ENCODE results near the gene PERM1.
A peak's percentile ranks its signal among the peaks of the same experiment; 100 is the strongest.
"Not testable (repeated sequence)": the region's sequence is repeated elsewhere in the genome, so short reads cannot be mapped to it uniquely, and the experiment has no call there.

The PERM1 gene

GRCh38 chr1:964691-965525 lies 17.0 kb downstream of the PERM1 start:
- no peak for DNase-seq

DNA sequence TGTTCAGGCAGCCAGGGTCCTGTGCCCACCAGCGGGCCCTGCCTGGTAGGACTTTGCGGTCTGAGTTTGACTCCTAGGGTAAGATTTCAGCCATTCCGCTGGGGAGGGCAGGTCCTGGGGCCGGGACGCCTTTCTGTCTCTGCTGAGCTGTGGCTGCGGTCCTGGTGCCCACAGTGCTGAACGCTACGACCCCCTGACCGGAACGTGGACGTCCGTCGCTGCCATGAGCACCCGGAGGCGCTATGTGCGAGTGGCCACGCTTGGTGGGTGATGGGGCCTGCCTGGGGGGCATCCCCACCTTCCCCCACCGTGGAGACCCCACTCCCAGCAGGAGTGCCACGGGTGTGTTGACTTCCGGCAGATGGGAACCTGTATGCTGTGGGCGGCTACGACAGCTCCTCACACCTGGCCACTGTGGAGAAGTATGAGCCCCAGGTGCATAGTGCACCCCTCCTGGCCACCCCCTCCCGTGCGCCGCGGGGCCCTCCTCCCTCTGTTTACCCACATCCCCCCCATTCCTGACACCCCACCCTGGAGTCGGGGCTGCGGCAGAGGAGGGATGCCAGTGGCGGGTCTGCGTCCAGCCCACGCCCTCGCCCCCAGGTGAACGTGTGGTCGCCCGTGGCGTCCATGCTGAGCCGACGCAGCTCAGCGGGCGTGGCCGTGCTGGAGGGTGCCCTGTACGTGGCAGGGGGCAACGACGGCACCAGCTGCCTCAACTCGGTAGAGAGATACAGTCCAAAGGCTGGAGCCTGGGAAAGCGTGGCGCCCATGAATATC lies 18.0 kb downstream of the PERM1 start:
- no peak for DNase-seq

DNA sequence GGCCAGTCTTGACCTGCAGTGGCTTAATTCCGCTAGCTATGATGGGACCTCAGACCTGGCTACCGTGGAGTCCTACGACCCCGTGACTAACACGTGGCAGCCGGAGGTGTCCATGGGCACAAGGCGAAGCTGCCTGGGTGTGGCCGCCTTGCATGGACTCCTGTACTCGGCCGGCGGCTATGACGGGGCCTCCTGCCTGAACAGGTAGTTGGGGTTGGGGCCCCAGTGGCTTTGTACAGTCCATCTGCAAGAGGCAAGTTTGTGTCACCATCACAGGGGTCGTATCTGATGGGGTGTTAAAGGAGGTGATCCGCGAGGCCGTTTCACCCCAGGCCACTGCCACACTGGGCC lies 18.6 kb downstream of the PERM1 start:
- DNase-seq = no peak

DNA sequence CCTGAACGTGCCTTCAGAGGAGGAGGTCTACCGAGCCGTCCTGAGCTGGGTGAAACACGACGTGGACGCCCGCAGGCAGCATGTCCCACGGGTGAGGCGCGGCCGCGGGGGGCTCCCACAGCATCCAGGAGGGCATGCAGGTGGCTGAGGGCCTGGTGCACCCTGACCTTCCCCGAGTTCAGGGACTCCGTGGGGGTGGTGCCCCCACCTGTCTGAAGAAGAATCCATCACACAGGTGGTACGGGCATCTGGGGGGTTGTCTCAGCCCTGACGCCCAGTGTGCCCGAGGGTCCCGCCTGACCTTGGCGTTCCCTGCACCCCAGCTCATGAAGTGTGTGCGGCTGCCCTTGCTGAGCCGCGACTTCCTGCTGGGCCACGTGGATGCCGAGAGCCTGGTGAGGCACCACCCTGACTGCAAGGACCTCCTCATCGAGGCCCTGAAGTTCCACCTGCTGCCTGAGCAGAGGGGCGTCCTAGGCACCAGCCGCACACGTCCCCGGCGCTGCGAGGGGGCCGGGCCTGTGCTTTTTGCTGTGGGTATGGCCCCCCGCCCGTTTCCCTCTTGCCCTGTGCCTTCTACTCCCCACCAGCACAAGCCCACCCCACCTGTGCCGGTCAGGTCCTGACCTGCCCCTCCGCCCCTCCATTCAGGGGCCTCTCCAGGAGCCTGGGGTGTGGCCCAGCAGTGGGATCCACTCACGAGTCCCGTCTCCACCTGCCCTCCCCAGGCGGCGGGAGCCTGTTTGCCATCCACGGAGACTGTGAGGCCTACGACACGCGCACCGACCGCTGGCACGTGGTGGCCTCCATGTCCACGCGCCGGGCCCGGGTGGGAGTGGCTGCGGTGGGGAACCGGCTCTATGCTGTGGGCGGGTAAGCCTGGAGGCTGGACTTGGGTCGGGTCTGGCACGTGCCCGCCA lies 19.3 kb downstream of the PERM1 start:
- no peak for DNase-seq

- DNase-seq = no peak
These were observed 20.7 kb downstream of the PERM1 start for GRCh38 chr1:961132-961669.

GRCh38 chr1:960363-961131 lies 21.3 kb downstream of the PERM1 start, which contains the start of gene KLHL17:
Gene KLHL17 (plus strand): TSS chr1:960584. CDS start chr1:960694, 110 bp downstream.
- peak in 1 of 2 experiments; percentile 59 for DNase-seq

GRCh38 chr1:959731-960362 lies 22.0 kb downstream of the PERM1 start:
- no peak for DNase-seq

DNA sequence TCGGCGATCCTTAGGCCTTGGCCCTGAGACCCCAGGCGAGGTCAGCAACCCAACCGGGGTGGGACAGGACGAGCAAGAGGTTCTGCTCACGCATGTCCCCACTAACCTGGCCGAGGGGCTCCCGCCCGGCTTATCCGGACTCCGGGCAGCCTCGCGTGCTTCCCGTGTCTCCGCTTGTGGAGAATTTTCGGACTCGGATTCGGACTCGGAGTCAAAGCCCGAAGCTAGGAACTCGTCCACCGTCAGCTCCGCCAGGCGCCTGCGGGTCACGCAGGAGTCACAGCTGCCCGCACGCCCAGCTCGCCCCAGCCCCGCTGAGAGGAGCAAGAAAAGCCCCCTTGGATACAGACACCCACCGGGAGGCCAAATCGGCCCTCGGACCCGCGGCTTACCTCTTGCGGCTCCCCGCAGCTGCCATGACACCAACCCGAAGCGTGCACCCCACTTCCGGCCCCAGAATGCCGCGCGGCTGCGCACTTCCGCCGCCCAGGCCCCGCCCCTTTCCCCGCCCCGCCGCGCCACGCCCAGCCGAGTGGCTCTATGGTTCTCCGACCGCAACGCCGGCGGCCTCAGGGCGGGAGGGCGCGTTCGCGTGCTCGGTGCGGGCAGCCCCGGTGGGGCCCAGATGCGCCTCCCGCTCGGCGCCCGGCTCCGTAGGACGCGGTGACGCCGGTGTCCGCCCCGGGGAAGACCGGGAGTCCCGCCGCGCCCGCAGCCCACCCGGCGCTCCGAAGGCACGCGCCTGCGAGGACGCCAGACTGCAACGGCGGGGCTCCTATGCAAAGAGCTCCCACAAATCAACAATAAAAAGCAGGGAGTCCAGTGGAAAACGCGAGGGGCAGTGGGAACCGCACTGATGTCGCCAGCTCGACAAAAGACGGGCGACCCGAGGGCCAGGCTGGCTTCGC lies 22.8 kb downstream of the PERM1 start, which contains the start of gene NOC2L:
Gene NOC2L (minus strand): TSS at position 434 of the 908 bp plus-strand sequence. CDS start 16 bp downstream, at position 418.
- DNase-seq = peak; percentile 46 to 71

DNA sequence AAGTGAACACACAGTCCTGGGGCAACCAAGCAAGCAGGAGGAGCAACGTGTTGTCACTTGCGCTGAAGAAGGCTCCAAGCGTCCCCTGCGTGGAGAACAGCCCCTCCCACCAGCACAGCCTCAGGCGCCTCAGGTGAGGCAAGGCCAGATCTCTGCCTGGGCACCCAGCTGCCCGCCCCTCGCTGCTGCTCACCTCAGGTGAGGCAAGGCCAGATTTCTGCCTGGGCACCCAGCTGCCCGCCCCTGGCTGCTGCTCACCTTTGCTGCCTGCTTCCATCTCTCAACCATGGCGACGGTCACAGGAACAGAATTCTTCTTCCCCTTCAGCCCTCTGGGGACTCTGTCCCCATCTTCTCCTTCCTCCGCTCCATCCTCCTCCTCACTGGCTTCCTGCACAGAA lies 25.3 kb downstream of the PERM1 start:
- DNase-seq = no peak

GRCh38 chr1:955474-955873 lies 26.4 kb downstream of the PERM1 start:
- no peak for DNase-seq

GRCh38 chr1:954927-955326 lies 27.0 kb downstream of the PERM1 start:
- no peak for DNase-seq

DNA sequence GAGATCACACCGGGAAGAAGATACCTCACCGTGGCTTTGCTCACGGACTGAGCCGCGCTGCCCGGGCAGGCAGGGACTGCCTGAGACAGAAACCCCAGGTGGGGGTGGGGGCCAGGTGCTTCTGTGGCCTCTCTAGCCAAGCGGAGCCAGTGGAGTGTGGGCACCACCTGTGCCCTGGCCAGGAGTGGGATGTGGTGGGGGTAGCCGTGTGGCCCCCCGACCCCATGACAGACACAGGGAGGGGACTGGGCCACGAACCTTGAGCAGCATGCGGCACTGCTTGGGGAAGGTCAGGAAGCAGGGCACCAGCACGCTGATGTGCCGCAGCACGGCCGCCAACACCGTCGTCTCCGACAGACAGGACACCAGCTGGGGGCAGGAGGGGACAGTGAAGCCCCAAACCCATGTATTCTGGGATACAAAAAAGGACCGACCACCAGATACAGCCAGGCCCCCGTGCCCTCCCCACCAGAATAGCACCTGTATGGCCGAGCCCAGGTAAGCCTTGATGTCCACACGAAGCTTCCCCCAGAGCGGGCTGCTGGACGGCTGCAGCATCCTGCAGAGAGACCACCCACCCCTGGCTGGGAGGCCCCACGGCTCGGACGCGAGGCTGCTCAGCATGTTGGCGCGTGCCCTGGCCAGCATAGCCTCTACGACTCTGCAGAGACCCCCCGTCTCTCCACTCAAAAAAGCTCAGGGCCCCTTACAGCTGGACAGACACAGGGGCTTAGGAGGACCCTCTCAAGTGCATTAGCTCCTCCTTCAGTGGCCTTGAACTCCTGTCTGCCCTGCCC lies 28.2 kb downstream of the PERM1 start:
- DNase-seq = no peak

GRCh38 chr1:952603-953002 lies 29.3 kb downstream of the PERM1 start:
- DNase-seq = no peak

GRCh38 chr1:952201-952600 lies 29.7 kb downstream of the PERM1 start:
- no peak for DNase-seq

- DNase-seq = no peak
These were observed 30.5 kb downstream of the PERM1 start for GRCh38 chr1:951364-951763.

DNA sequence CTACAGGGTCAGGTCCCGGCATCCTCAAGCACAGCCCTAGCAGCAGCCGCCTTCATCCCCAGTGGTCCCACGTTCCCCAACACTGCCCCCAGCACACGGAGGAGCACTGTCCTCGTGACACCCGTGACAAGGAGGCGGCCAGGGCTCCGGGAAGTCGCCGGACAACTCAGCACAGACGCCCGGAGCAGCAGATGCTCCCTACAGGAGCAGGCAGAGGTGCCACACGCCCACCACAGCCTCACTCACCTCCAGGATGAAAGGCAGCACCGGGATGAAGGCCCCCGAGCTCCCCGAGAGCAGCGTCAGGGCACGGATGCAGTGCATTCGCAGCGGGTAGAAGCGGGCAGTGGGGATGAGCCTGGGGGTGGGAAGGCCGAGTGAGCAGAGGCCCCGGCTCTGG lies 31.0 kb downstream of the PERM1 start:
- DNase-seq = no peak

DNA sequence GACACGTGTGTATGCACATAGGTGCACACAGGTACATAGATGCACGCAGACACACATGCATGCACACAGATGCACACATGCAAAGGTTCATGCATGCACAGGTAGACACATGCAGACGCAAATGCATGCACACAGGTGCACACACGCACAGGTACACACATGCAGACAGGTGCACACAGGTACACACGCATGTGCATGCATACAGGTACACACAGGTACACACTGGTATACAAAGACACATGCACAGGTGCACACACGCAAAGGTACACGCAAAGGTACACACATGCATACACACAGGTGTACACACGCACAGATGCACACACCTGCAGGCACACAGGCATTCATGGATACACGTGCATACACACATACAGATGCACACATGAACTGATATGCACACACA lies 31.6 kb downstream of the PERM1 start:
- DNase-seq = no peak

DNA sequence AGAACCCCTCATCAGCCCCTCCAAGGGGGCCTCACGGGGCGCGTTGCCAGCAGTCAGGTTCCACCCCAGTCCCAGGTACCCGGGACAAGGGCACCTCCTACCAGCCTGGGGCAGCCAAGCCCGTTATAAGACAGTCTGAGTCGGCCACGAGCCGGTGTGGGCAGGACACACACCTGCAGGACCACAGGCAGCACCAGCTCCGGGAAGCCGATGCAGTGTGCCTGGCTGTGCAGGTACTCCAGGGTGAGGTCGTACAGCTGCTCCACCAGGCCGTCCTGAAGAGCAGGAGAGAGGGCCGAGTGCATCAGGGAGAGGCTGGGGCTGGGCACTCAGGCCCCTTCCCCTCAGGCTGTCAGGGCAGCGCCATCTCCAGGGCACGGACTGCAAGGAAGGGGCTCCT lies 33.9 kb downstream of the PERM1 start:
- DNase-seq = no peak

GRCh38 chr1:946811-947210 lies 35.1 kb downstream of the PERM1 start:
- not testable (repeated sequence) for DNase-seq
